Measurements from ENCODE around the gene ZIC4.

- no peak for TF ChIP-seq FOS (IDR thresholded peaks at IDR 0.05; ENCODE audit: low read depth, low read length)
- no peak for TF ChIP-seq CTCF (conservative IDR thresholded peaks at IDR 0.05; ENCODE audit: low read depth, low read length)
- no peak for TF ChIP-seq RAD21 (IDR thresholded peaks at IDR 0.05; ENCODE audit: low read length)
- TF ChIP-seq MAZ (IDR thresholded peaks at IDR 0.05; ENCODE audit: borderline replicate concordance, low read depth, low read length), result no peak
Observed at GRCh38 chr3:147354623-147355022, 51.7 kb downstream of the ZIC4 start.
